Measurements from ENCODE around the gene ADAMTS20. TPM values are rescaled to one million over a fixed set of nuclear protein-coding genes. Genes with fewer than 3 reads are reported as not detected.

Gene ADAMTS20
- total RNA-seq, 1 experiment from 2014 or later: 2.7 TPM

DNA sequence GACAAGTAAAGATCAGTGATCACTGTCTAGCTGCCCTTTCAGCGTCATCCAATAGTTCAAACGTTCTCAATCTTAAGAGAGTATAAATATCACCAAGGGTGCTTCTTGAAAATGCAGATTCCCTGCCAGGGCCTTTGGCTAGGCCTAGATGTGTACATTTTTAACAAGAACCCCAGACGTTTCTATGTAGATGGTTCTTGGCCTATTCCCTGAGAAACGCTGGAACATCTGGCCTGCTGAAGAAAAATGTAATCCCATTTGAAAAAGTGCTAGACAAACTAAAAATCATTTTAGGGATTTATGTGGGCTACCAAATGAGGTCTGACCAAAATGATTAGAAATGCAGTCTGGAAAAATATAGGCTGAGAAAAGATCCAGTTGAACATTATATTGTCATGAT, 231.7 kb downstream of the ADAMTS20 start:
- no peaks in the 10 kb centered on the region for H3K79me1 ChIP-seq (ENCODE audit: insufficient read depth, low read depth, low read length, poor library complexity, severe bottlenecking)
- H2BK20ac ChIP-seq (ENCODE audit: low read depth, low read length, poor library complexity, severe bottlenecking): no peak overlapping the region
- H2BK12ac ChIP-seq (ENCODE audit: insufficient read length, low read depth, low read length): no peak overlapping the region
- H4K20me1 ChIP-seq (ENCODE audit: control insufficient read depth, insufficient read depth, insufficient read length): no peaks in the 10 kb centered on the region
- no peak overlapping the region for H3K18ac ChIP-seq (ENCODE audit: insufficient read length, low read depth, low read length)
- H3K9ac ChIP-seq (ENCODE audit: extremely low read depth, insufficient read length, low read length): no peak overlapping the region
- no peak overlapping the region for H4K8ac ChIP-seq (replicated peaks; ENCODE audit: insufficient read length, low read depth, low read length)
- Mint-ChIP-seq H3K36me3 (ENCODE audit: insufficient read depth in 1 of 3, low read depth in 3 of 3) (no peaks in the 10 kb centered on the region), H3K9me3 (no peaks in the 10 kb centered on the region), H3K27ac (no peak overlapping the region), H3K27me3 (ENCODE audit: low read depth) (no peaks in the 10 kb centered on the region), H3K4me3 (no peak overlapping the region), H3K4me1 (0 out of 4 replicates have a peak, but pooled peaks cover 0 to 6% of the 10 kb centered on the region in 2 experiments)
- no peaks in the 10 kb centered on the region for H3K79me2 ChIP-seq (ENCODE audit: insufficient read depth, low read length)
- no peak overlapping the region for H4K5ac ChIP-seq (ENCODE audit: insufficient read length, low read depth, low read length)
- H3K27ac ChIP-seq (ENCODE audit: insufficient read length, low read depth, low read length): no peak overlapping the region
- H2BK120ac ChIP-seq (ENCODE audit: low read depth, low read length, poor library complexity, severe bottlenecking): no peak overlapping the region
- no peak overlapping the region for H3K14ac ChIP-seq (ENCODE audit: insufficient read depth, low read length)
- no peaks in the 10 kb centered on the region for H3K9me3 ChIP-seq (ENCODE audit: control insufficient read depth, low read depth, low read length)
- H2BK15ac ChIP-seq (ENCODE audit: low read depth, low read length): no peak overlapping the region
- DNase-seq: no peak
- H4K91ac ChIP-seq (ENCODE audit: insufficient read length, low read depth, low read length): no peak overlapping the region
- H2AFZ ChIP-seq (ENCODE audit: low read length): no peak overlapping the region
- no peaks in the 10 kb centered on the region; the same call in 1 of the 2 replicates for H3K4me1 ChIP-seq (ENCODE audit: insufficient read depth, low read length)
- no peak overlapping the region for H2AK5ac ChIP-seq (ENCODE audit: insufficient read length, low read length)
- TF ChIP-seq, protein P1, sequence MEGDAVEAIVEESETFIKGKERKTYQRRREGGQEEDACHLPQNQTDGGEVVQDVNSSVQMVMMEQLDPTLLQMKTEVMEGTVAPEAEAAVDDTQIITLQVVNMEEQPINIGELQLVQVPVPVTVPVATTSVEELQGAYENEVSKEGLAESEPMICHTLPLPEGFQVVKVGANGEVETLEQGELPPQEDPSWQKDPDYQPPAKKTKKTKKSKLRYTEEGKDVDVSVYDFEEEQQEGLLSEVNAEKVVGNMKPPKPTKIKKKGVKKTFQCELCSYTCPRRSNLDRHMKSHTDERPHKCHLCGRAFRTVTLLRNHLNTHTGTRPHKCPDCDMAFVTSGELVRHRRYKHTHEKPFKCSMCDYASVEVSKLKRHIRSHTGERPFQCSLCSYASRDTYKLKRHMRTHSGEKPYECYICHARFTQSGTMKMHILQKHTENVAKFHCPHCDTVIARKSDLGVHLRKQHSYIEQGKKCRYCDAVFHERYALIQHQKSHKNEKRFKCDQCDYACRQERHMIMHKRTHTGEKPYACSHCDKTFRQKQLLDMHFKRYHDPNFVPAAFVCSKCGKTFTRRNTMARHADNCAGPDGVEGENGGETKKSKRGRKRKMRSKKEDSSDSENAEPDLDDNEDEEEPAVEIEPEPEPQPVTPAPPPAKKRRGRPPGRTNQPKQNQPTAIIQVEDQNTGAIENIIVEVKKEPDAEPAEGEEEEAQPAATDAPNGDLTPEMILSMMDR (conservative IDR thresholded peaks at IDR 0.05): no peak
- H3K4ac ChIP-seq (ENCODE audit: low read depth, low read length): no peak overlapping the region
- H3K23me2 ChIP-seq (ENCODE audit: insufficient read length, low read depth, low read length, poor library complexity, severe bottlenecking): no peaks in the 10 kb centered on the region
- H2BK5ac ChIP-seq (ENCODE audit: insufficient read length, low read length): no peak overlapping the region
- no peak overlapping the region for H3K4me2 ChIP-seq (ENCODE audit: insufficient read depth, insufficient read length, low read length)
- no peak overlapping the region for H3K23ac ChIP-seq (ENCODE audit: insufficient read length, low read depth, low read length)
- H3T11ph ChIP-seq (ENCODE audit: low read length): no peak overlapping the region
- no CpG with 5 or more reads among the region's 4 CpGs for WGBS (ENCODE audit: extremely low coverage, insufficient read length, low lambda C conversion rate)
- no peaks in the 10 kb centered on the region for H3K27me3 ChIP-seq (ENCODE audit: insufficient read depth, low read length)
- no peak overlapping the region for H3K56ac ChIP-seq (ENCODE audit: insufficient read length, low read depth, low read length)
